ENCODE measurements around the gene UBE2R2.

The UBE2R2 gene

DNA sequence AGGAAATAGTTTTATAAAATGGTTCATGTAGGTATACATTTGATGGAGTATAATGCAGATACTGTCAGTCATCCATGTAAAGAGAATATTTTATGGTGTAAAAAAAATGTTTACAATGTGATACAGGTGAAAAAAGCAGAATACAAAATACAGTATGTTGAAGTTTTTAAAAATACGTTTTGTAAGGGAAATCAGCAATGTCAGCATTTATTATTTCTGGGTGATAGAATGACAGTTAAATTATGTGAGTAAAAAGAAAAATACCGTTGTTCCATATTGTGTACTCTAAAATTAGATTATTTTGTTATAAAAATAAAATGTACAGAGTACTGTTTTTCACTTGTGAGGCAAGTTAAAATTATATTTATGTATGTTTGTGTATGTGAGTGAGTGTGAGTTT, 69.0 kb downstream of the UBE2R2 start:
- no peak for DNase-seq

- DNase-seq, result no peak
Measured at GRCh38 chr9:33893861-33894260, 76.9 kb downstream of the UBE2R2 start.

GRCh38 chr9:33894316-33894715, 77.4 kb downstream of the UBE2R2 start:
- DNase-seq, result no peak

GRCh38 chr9:33903157-33903780, 86.3 kb downstream of the UBE2R2 start:
- DNase-seq, result no peak

DNA sequence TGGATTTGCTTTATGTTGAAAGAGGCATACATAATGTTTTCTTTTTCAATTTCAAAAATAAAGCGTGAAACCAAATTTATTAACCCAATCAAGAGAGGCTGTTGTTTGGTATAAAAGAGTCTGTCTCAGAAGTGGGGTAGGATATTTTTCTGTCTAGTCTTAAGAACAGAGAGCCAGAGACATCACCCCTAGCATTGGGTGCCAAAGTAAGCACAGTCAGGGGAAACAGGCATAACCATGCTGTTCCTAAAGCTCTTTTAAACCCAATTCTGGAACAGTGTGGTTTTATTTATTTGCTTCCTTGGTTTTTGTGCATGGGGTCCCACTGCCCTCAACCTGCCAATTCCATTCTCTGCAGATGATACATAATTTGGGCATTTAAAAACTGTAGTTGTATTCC, 88.2 kb downstream of the UBE2R2 start:
- no peak for DNase-seq

- DNase-seq, result no peak
Measured at GRCh38 chr9:33906769-33907168, 89.8 kb downstream of the UBE2R2 start.

DNA sequence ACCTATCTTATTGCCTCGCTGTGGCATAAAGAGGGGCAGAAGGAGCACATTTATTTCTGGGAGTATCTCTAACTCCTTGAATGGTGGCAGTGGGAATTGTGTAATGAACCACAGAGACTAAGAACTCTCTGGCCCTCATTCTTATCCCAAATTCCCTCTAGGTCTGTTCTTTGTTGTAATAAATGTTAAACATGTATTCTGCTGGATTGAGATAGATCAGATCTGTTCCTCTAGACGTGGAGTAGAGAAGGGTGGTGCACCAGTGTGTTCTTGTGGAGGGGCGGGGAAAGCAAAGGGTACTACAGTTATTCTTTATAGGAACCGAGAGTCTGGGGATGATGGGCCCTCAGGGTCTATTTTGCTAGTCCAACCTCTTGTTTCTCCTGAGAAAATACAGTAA, 90.4 kb downstream of the UBE2R2 start:
- DNase-seq, result no peak

DNA sequence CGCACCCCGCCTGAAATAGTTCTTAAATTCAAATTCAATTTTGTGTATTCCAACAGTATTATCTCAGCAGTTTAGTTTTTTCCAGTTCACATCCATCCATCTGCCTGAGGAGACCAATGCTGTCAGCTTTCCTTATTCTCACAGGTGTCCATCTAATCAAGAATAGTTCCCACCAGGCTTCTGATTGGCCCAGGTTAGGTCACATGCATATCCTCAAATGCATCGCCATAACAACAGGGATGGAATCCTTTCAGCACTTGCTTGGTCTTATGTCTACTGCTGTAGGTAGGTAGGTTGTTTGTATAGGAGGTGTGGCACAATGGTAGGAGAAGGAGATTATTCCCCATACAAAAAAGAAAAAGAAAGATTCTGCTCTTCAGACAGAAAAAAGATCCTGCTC, 91.2 kb downstream of the UBE2R2 start:
- DNase-seq, result no peak

DNA sequence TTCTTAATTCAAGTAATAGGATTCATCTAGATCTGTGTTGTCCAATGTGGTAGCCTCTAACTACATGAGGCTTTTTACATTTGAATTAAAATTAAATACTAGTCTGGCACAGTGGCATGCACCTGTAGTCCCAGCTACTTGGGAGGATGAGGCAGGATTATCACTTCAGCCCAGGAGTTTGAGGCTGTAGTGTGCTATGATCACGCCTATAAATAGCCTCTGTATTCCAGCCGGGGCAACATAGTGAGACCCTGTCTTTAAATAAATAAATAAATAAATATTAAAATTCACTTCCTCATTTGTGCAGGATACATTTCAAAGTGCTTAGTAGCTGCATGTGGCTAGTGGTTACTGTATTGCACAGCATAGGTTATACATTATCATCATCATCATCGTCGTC, 91.8 kb downstream of the UBE2R2 start:
- no peak for DNase-seq

GRCh38 chr9:33913541-33913940, 96.6 kb downstream of the UBE2R2 start:
- no peak for DNase-seq

- DNase-seq, result no peak
Measured at GRCh38 chr9:33914887-33915628, 98.1 kb downstream of the UBE2R2 start.

DNA sequence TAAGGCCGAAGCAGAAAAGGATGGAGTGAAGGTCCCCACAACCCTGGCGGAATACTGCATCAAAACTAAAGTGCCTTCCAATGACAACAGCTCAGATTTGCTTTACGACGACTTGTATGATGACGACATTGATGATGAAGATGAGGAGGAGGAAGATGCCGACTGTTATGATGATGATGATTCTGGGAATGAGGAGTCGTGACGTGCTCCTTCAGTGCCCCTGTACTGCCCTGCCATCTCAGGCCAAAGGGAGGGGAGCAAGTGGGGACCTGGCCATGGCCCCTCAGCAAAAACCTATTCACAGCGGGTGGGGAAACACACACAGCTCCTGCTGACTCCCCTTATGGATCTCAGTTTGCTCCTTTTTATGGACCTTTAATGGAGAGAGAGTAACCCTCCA, 100.1 kb downstream of the UBE2R2 start:
- DNase-seq, result no peak

DNA sequence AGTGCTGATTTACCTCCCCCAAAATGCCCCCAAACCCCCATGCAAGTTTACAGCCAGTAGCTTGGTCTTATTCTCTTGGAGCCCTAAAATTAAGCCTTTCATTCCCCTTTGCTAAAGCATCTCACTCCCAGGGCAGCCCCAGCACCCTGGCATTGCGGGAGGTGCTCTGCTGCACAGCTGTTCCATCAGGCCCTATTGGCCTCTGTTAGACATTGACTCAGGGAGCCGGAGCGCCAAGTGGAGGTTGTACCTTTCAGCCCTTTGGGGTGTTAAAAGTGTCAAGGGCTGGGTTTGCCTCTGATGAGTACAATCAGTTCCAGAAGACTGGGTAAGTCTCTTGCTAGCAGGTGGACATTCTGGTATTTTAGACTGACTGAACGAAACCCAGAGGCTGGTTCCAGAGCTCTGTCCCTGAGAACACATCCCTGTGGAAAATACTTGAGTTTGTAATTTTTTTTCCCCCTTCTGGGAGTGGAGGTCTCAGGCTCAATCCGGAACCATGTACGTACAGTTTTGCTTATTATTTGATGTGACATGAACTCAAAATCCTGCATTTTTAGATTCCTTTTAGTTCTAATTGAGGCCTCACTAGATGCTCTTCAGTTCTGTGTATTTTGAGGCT, 102.4 kb downstream of the UBE2R2 start:
- DNase-seq, result no peak

GRCh38 chr9:33921967-33922895, 105.3 kb downstream of the UBE2R2 start:
- DNase-seq, result no peak

GRCh38 chr9:33923079-33923478, 106.1 kb downstream of the UBE2R2 start:
- DNase-seq, result no peak

DNA sequence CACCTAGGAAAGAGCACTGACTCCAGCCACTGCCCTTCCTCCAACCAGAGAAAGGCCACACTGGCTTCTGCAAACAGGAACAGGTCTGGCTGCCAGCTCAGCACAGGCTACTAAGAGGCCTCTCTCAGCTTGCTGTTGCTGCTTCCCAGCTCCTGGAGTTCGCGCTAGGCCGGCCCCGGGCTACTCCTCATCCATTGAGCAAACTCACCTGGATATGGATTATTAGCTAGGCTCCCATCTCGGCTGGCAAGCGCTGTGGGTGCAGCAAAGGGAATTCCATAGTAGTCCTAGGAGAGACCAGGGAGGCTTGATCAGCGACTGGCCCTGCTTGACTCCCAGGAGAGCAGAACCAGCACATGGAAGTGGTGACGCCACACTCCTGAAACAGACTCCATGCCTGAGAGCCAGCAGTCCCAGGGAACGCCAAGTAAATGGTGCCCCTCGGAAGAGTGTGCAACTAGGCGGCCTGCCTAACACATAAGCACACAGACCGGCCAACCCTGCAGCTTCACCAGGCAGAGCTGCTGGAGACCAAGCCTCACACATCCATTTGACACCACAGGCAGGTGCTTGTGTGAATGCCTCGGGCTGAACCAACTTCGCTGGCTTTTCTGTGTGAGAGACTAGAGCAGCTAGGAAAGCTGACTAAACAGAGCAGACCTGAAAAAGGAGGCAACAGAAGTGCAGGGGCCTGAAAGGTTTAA, 107.2 kb downstream of the UBE2R2 start:
- DNase-seq, result no peak

DNA sequence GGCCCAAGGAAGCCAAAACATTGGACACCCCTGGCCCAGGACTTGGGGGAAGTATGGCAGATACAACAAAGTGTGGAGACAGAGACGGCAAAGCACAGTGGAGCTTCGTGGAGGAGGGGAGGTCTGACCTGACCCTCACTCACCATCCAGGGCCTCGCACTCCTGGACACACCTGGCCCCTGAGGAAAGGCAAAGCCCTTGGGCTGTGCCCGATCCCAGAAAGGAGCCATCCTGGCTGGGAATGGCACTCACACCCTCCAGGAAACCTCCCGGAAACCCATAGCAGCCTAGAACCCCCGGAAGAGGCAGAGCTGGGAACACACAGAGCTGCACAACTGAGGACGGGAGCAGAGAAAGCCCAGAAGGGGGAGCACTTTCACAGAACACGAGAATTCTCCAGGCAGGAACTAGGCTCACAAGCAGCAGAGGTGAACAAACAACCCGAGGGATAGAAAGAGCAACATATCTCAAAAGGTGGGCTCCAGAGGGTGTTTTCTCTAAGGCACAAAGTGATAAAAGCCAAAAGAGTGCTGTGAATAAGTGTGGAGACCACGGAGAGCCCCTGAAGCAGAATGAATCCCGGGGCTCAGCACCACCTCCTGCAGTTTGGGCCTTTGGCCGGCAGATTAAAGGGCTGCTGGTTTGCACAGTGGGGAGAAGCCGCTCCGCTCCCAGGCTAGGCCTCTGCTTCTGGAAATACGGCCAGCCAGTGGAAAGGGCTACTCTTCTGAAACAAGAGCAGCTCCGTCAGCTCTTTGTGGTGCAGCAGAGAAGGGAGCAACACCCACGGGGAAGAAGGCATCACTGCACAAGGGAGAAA, 108.2 kb downstream of the UBE2R2 start:
- DNase-seq, result no peak

GRCh38 chr9:33926746-33927485, 110.0 kb downstream of the UBE2R2 start:
- DNase-seq, result no peak

DNA sequence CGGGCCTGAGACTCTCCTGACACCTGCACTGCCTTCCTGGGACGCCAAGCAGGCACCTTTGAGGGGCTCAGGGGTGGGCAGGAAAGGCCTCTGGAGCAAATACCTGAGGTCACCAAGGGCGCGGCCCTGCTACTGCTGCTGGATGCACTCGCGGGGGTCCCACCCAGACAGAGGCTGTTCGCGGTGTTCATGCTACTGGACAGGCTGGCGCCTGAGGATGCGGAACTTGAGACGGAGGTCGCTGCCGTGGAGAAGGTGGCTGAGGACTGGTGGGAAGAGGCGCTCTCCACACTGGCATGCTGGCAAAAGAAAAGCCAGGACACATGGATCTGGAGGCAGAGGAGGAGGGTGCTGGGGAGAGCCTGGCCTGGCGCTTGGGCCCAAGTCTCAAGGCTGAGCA, 110.7 kb downstream of the UBE2R2 start:
- DNase-seq, result no peak

GRCh38 chr9:33931326-33931725, 114.4 kb downstream of the UBE2R2 start:
- no peak for DNase-seq
